ENCODE measurements around the gene IGFBP3.
"Not testable (repeated sequence)": the region's sequence is repeated elsewhere in the genome, so short reads cannot be mapped to it uniquely, and the experiment has no call there.

The IGFBP3 gene, protein sequence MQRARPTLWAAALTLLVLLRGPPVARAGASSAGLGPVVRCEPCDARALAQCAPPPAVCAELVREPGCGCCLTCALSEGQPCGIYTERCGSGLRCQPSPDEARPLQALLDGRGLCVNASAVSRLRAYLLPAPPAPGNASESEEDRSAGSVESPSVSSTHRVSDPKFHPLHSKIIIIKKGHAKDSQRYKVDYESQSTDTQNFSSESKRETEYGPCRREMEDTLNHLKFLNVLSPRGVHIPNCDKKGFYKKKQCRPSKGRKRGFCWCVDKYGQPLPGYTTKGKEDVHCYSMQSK

GRCh38 chr7:45920502-45921380 lies at the start of gene IGFBP3:
IGFBP3 (minus strand) TSS chr7:45921272; CDS start chr7:45921140, 132 bp downstream.
- no peak for DNase-seq

DNA sequence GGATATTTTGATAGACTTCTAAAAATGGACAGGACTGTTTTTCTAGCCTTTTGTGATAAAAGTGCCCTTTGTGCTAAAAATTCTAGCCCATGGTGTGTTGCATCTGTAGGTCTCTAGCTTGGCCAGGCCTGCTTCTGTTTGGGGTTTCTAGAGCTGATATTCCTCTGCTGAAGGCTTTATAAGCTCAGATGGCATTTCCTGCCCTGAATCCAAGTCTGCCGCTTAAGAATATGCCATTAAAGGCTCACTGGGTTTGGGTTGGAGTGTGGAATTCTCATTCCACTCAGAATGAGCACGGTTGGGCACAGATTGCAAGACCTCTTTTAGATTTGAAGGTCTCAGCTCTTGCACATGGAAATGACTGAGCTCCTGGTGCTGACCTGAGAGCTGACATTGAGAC lies 49.4 kb upstream of the IGFBP3 start:
- DNase-seq, result no peak

DNA sequence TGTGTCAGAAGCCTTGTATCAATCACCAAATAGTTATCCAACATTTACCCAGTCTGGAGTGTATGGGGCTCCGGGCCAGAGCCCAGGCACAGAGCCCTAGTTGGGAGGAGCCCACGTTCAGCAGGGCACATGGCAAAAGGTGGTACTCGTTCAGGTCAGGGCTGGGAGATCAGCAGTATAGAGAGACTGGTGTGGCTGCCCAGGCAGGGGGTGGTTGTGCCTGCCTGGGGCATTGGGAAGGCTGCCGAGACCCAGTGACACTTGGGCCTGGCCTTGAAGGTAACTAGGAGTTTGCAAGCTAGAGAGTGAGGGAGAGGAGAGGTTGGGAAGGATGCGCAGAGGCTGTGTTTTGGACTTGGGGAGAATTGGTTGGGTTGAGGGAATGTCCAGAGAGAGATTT lies 48.9 kb upstream of the IGFBP3 start:
- no peak for DNase-seq

- DNase-seq, result no peak
Measured at GRCh38 chr7:45968856-45969541, 47.9 kb upstream of the IGFBP3 start.

DNA sequence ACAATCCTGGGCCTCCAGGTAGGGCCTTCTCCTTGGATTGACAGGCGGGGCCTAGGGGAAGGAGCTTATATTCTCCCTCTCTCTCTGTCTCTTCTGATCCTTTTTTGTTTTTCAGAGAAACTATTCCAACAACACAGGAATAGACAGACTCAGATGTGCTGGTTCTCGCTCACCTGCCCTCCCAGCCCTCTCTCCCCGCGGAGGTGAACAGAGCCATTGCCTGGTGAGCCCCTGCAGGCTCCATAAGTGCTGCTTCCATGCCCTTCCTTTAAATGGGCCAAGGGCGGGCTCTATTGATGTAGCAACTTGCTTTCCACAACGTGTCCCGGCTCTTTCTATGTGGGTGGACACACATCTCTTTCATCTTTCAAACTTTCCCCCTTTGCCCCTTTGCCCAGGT lies 47.2 kb upstream of the IGFBP3 start:
- no peak for DNase-seq

DNA sequence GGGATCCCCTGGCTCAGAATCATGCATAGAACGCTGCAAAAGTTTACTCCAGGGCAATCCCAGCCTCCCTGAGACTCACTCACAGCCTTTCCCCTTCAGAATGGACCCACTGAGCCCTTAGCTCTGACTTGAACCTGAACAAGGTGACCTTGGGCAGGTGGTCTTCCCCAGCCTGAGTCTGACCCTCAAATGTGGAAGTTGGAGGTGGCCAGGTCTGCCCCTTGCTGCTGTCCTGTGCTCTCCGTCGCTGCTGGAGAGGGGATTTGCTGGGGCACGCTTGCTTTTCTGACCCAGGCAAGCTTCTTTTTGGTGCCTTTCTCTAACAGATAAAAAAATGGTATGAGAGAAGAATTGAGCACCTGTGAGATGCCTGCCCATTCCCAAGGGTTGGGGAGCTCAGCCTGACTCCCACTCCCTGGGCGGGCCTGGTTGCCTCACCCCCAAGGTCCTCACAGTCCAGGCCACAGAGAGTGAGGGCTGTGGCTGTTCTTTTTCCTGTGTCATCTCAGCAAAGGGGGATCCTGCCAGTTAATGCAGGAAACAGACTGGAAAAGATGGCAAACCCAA lies 46.6 kb upstream of the IGFBP3 start:
- DNase-seq, result no peak

- DNase-seq, result no peak
Measured at GRCh38 chr7:45962861-45963260, 41.8 kb upstream of the IGFBP3 start.

GRCh38 chr7:45957721-45958120 lies 36.6 kb upstream of the IGFBP3 start:
- DNase-seq, result no peak

GRCh38 chr7:45955286-45955685 lies 34.2 kb upstream of the IGFBP3 start:
- DNase-seq, result no peak

- not testable (repeated sequence) for DNase-seq
Measured at GRCh38 chr7:45953055-45953454, 32.0 kb upstream of the IGFBP3 start.

DNA sequence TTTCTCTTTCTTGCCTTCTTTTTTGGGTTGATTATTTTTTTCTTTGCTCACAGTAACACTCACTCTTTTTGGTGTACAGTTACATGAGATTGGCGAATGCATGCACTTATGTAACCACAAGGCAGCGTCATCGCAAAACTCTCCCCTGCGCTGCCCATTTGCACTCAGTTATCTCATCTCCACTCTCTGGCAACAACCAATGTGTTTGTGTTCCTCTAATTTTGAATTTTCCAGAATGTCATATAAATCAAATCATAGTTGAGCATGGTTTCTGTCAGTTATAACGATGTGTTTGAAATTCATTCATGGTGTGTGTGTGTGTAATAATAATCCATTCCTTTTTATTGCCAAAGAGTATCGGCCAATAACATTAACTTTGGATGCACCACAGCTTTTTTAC lies 23.0 kb upstream of the IGFBP3 start:
- no peak for DNase-seq

GRCh38 chr7:45940939-45941338 lies 19.9 kb upstream of the IGFBP3 start:
- no peak for DNase-seq

- DNase-seq, result peak; percentile 23
Measured at GRCh38 chr7:45940237-45940781, 19.2 kb upstream of the IGFBP3 start.

DNA sequence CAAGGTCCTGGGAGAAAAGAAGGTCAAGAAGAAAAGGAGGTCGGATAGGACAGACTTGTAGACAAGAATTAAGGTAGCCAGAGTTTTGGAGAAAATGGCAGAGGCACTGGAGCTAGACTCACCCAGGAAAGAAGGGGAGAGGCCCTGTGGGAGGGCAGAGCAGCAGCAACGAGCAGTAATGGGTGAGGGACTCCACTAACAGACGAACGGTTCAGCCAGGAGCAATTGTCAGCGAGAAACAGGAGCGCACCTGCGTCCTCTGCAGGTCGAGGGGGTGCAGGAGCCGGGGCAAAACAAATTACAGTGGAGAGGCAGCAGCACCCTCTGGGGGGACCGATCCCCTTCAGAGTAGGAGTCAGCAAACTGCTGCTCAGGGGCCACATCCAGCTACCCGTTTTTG lies 18.5 kb upstream of the IGFBP3 start:
- no peak for DNase-seq

- no peak for DNase-seq
Measured at GRCh38 chr7:45938626-45939302, 17.7 kb upstream of the IGFBP3 start.

- DNase-seq, result no peak
Measured at GRCh38 chr7:45937862-45938261, 16.8 kb upstream of the IGFBP3 start.

- DNase-seq, result no peak
Measured at GRCh38 chr7:45937301-45937700, 16.2 kb upstream of the IGFBP3 start.

- DNase-seq, result no peak
Measured at GRCh38 chr7:45930967-45931366, 9.9 kb upstream of the IGFBP3 start.

DNA sequence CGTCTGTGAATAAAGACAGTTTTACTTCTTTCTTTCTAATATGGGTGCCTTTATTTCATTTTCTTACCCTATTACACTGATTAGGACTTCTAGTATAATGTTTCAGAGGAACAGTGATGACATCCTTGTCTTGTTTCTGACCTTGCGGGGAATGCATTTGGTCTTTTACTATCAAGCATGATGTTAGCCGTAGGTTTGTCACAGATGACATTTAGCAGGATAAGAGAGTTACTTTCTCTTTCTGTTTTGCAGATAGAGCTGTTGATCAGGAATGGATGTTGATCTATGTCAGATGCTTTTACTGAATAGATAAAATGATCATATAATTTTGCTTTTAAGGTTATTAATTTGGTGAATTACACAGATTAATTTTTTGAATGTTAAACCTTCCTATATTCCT lies 6.6 kb upstream of the IGFBP3 start:
- DNase-seq, result no peak

GRCh38 chr7:45924283-45924682 lies 3.2 kb upstream of the IGFBP3 start:
- DNase-seq, result no peak

GRCh38 chr7:45923818-45924217 lies 2.7 kb upstream of the IGFBP3 start:
- no peak for DNase-seq

DNA sequence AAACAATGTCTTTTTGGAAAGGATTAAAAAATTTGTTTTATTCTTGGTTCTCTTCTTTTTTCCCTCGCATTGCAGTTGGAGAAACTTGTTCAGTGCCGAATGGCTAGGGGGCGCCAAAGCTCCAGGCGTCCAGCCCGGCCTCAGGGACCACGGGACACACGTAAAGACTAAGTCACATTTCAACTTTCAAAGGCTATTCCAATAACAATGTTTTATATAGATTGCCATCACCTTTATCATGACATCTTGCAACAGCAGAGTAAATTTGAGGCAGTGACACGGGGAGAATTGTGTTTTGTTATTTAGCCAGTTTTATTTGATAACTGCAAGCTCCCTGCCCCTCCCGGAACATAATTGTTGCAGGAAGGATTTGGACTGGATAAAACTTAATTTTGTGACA lies 2.2 kb upstream of the IGFBP3 start:
- DNase-seq, result peak; percentile 50
